Endothelial cell of umbilical vein (primary cell): Measurements from ENCODE around the gene CAV1. TPM values are rescaled to one million over a fixed set of nuclear protein-coding genes. Genes with fewer than 3 reads are reported as not detected.

ENCODE experiments used
- BruUV-seq: library from RNA; stranded (reverse); fragments of 400-500 nt; replicated peaks from 2 replicates; lab custom pipeline; 2021; lab: Mats Ljungman, UMichigan
- CTCF ChIA-PET: fragments of 300-600, 350-600 bp; sonication (Branson Sonifier 250); formaldehyde crosslinking; loops from one replicate; lab custom pipeline; 2021; ENCODE audit warnings: antibody characterized with exemption, inconsistent platforms; lab: Charles Lee
- POLR2A ChIA-PET: fragments of 300-600, 350-600 bp; sonication (Branson Sonifier 250); formaldehyde crosslinking; loops from one replicate; lab custom pipeline; 2021; ENCODE audit warnings: antibody characterized with exemption, inconsistent platforms; lab: Charles Lee
- DNase-seq: peaks from one replicate; pipeline ENCODE4 v3.0.0-alpha.2; 2011; ENCODE audit warnings: low read depth, low spot score
- FAIRE-seq: peaks from 2 replicates; lab custom pipeline; 2011; peaks lifted over from hg19 to GRCh38; lab: Jason Lieb, UNC
- H2AFZ ChIP-seq: 2 replicates; pipeline ENCODE4 v1.6.0; 2012; ENCODE audit warnings: low read depth, low read length, control low read depth, inconsistent platforms
- H3K27ac ChIP-seq: 2 replicates; pipeline ENCODE4 v1.5.1; 2011; ENCODE audit warnings: low read depth, mild to moderate bottlenecking, control low read depth, low read length, moderate library complexity; ENCODE audit not compliant: insufficient read depth
- H3K27me3 ChIP-seq, 2 experiments: 2 replicates each; pipeline versions ENCODE4 v1.6.0 to v1.6.1; 2011; ENCODE audit warnings: low read length in 2 of 2, mixed read lengths in 1 of 2; ENCODE audit not compliant: control insufficient read depth in 2 of 2, insufficient read depth in 2 of 2
- H3K36me3 ChIP-seq, 2 experiments: 2 replicates in 1 of 2; 3 replicates in 1 of 2; pipeline ENCODE4 v1.5.1; 2011; ENCODE audit warnings: low read length in 2 of 2, mild to moderate bottlenecking in 1 of 2, moderate library complexity in 1 of 2; ENCODE audit not compliant: control insufficient read depth in 2 of 2, insufficient read depth in 2 of 2; ENCODE audit errors: extremely low read depth in 1 of 2
- H3K4me1 ChIP-seq: 3 replicates; pipeline ENCODE4 v1.5.1; 2011; ENCODE audit warnings: mild to moderate bottlenecking, low read length; ENCODE audit not compliant: control insufficient read depth, insufficient read depth; ENCODE audit errors: extremely low read depth
- H3K4me2 ChIP-seq: 2 replicates; pipeline ENCODE4 v1.6.1; 2011; ENCODE audit warnings: low read length, control low read depth, mixed read lengths; ENCODE audit not compliant: insufficient read depth
- H3K4me3 ChIP-seq, 3 experiments: fragments of 200-600 bp in 1 of 3; sonication (generic), shearing (Covaris generic) in 1 of 3; replicated peaks in 1 of 3; 2 replicates each; pipeline ENCODE4 v1.5.1; 2011 to 2016; ENCODE audit warnings: control low read depth in 3 of 3, low read length in 3 of 3, mild to moderate bottlenecking in 2 of 3, inconsistent platforms in 1 of 3, low read depth in 1 of 3, moderate library complexity in 1 of 3; ENCODE audit not compliant: insufficient read depth in 1 of 3
- H3K79me2 ChIP-seq: 2 replicates; pipeline ENCODE4 v1.6.0; 2012; ENCODE audit warnings: low read length, inconsistent platforms; ENCODE audit not compliant: control insufficient read depth, insufficient read depth
- H3K9ac ChIP-seq: replicated peaks from 2 replicates; pipeline ENCODE3; 2011; ENCODE audit warnings: low read length, control low read depth; ENCODE audit not compliant: insufficient read depth; ENCODE audit errors: extremely low read depth
- H3K9me1 ChIP-seq: replicated peaks from 3 replicates; pipeline ENCODE4 v1.6.0; 2011; ENCODE audit warnings: mild to moderate bottlenecking, low read length; ENCODE audit not compliant: control insufficient read depth, insufficient read depth; ENCODE audit errors: extremely low read depth
- H3K9me3 ChIP-seq: replicated peaks from 2 replicates; pipeline ENCODE4 v1.5.1; 2012; ENCODE audit warnings: low read length, inconsistent platforms; ENCODE audit not compliant: control insufficient read depth, insufficient read depth
- H4K20me1 ChIP-seq: replicated peaks from 2 replicates; pipeline ENCODE3; 2011; ENCODE audit warnings: mild to moderate bottlenecking, low read length; ENCODE audit not compliant: control insufficient read depth, insufficient read depth; ENCODE audit errors: extremely low read depth
- EZH2 ChIP-seq: IDR thresholded peaks from 2 replicates; pipeline ENCODE4 v1.6.1; 2012; ENCODE audit warnings: borderline replicate concordance, low read depth, mild to moderate bottlenecking, moderate library complexity, low read length, inconsistent platforms; ENCODE audit not compliant: severe bottlenecking
- FOS ChIP-seq: IDR thresholded peaks from 2 replicates; pipeline ENCODE4 v1.6.1; 2011; ENCODE audit warnings: mild to moderate bottlenecking, low read length, moderate library complexity, borderline replicate concordance; ENCODE audit not compliant: insufficient read depth
- JUN ChIP-seq: IDR thresholded peaks from 2 replicates; pipeline ENCODE4 v1.6.1; 2011; ENCODE audit warnings: borderline replicate concordance, low read depth; ENCODE audit not compliant: insufficient read length, insufficient read depth
- MYC ChIP-seq: IDR thresholded peaks from one replicate; pipeline ENCODE4 v1.6.1; 2011; ENCODE audit warnings: mild to moderate bottlenecking, low read depth, low read length
- POLR2A ChIP-seq: IDR thresholded peaks from 2 replicates; pipeline ENCODE4 v1.6.1; 2012; ENCODE audit warnings: low read depth, mild to moderate bottlenecking, control low read depth, low read length
- POLR2AphosphoS5 ChIP-seq: IDR thresholded peaks from 2 replicates; pipeline ENCODE4 v1.6.1; 2012; ENCODE audit warnings: low read depth, mild to moderate bottlenecking, control low read depth, low read length, moderate library complexity; ENCODE audit not compliant: insufficient read depth
- dilution Hi-C: fragments of 300-500 bp; cut with MboI; formaldehyde crosslinking; loops from one replicate; pipeline ENCODE4 v1.15.0; 2019; ENCODE audit warnings: low sequenced_read_pairs; ENCODE audit not compliant: extremely low pct_ligation_motif_present
- intact Hi-C: fragments of 100-400 bp; cut with micrococcal nuclease; formaldehyde crosslinking; loops from one replicate; pipeline ENCODE4 v1.10.0; 2022
- polyA plus RNA-seq, 4 experiments: library from polyadenylated mRNA; depleted of rRNA in 3 of 4; stranded (reverse) in 3 of 4; unstranded in 1 of 4; fragments of >200 nt; gene quantifications; 2 replicates each; pipeline versions ENCODE4 v1.2.1 to v1.2.3, GENCODE V29; 2011 to 2012; ENCODE audit warnings: missing spikeins in 1 of 4
- total RNA-seq: library from RNA; stranded (reverse); gene quantifications from 2 replicates; pipeline ENCODE4 v1.2.3, GENCODE V29; 2021
- TF ChIP-seq, protein P1 (sequence below): IDR thresholded peaks from 2 replicates; pipeline ENCODE4 v1.6.1; 2011; ENCODE audit not compliant: insufficient read depth, insufficient read length
- TF ChIP-seq, protein P2 (sequence below), 2 donors: IDR thresholded peaks; 1 replicate in 1 of 2; 2 replicates in 1 of 2; pipeline ENCODE4 v1.5.1; 2011; ENCODE audit warnings: low read length in 2 of 2, mild to moderate bottlenecking in 2 of 2, moderate library complexity in 2 of 2, control low read depth in 1 of 2, inconsistent platforms in 1 of 2, low read depth in 1 of 2; ENCODE audit not compliant: insufficient read depth in 1 of 2; ENCODE audit errors: extremely low read depth in 1 of 2

CAV1 gene
- total and polyA plus RNA-seq, 2 donors (not counting 3 experiments of a cell fraction or from before 2014, with no cell fraction given), result 1,483 to 3,129 TPM

DNA sequence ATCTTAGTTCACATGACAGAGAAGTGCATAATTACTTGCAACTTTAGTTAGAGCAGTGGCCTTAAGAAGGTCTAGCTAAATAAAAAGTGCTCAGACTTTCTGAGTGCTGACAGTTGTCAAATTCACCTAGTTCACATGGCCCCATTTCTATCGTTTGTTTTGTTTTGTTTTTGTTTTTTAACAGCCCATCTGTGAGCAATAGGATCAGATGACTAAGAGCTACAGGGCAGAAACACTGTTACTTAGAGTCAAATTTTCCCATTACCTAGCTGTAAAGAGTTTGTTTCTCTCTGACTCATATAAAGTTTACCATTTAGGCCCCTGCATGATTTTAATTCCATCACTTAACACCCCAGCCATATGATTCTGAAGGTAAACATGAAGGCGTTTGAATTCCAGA, 18.8 kb downstream of the CAV1 start:
- Histone ChIP-seq H4K20me1 (peaks cover 9% of the 10 kb centered on the region), H3K27ac (peak overlapping the region; percentile 26), H3K9me3 (no peaks in the 10 kb centered on the region), H3K4me1 (peaks cover 18% of the 10 kb centered on the region), H3K4me3 (no peak overlapping the region), H3K27me3 (no peaks in the 10 kb centered on the region), H3K36me3 (peaks cover 36 to 58% of the 10 kb centered on the region in 2 experiments), H3K9ac (no peak overlapping the region), H2AFZ (no peak overlapping the region), H3K4me2 (no peak overlapping the region), H3K79me2 (peaks cover 96% of the 10 kb centered on the region), H3K9me1 (no peaks in the 10 kb centered on the region)
- no TSS peak for BruUV-seq
- intact Hi-C loops (loop anchor here (2.0 kb wide), 3 partner anchors 13 to 33 kb away; no protein-coding TSS in a partner anchor), dilution Hi-C loops (no loop called here)
- FAIRE-seq (peak; percentile 24), DNase-seq (peak; percentile 69)
- ChIA-PET CTCF (interaction anchor here (1.1 to 3.4 kb wide), 6 partner anchors 9 to 363 kb away, joined by 3 to 20 read pairs (median 4); no protein-coding TSS in a partner anchor), POLR2A (no interaction called here)
- TF ChIP-seq MYC (no peak), POLR2AphosphoS5 (peak; percentile 20), FOS (peak; percentile 15), EZH2 (no peak), POLR2A (no peak), JUN (peak; percentile 57)
- TF ChIP-seq, protein P1, sequence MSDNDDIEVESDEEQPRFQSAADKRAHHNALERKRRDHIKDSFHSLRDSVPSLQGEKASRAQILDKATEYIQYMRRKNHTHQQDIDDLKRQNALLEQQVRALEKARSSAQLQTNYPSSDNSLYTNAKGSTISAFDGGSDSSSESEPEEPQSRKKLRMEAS, result no peak
- TF ChIP-seq, protein P2, sequence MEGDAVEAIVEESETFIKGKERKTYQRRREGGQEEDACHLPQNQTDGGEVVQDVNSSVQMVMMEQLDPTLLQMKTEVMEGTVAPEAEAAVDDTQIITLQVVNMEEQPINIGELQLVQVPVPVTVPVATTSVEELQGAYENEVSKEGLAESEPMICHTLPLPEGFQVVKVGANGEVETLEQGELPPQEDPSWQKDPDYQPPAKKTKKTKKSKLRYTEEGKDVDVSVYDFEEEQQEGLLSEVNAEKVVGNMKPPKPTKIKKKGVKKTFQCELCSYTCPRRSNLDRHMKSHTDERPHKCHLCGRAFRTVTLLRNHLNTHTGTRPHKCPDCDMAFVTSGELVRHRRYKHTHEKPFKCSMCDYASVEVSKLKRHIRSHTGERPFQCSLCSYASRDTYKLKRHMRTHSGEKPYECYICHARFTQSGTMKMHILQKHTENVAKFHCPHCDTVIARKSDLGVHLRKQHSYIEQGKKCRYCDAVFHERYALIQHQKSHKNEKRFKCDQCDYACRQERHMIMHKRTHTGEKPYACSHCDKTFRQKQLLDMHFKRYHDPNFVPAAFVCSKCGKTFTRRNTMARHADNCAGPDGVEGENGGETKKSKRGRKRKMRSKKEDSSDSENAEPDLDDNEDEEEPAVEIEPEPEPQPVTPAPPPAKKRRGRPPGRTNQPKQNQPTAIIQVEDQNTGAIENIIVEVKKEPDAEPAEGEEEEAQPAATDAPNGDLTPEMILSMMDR (IDR thresholded peaks at IDR 0.05; ENCODE audit: extremely low read depth in 1 of 2, insufficient read depth in 1 of 2, low read depth in 1 of 2, low read length in 2 of 2), result no peak
